Left lung (tissue), 14 donors: ENCODE measurements around the gene NFRKB. TPM values are rescaled to one million over a fixed set of nuclear protein-coding genes. Genes with fewer than 3 reads are reported as not detected.
A peak's percentile ranks its signal among the peaks of the same experiment; 100 is the strongest.

ENCODE experiments used
- ATAC-seq: fragments of 200-7000 bp; cut with Tn5 transposase; one replicate; pipeline ENCODE4 v1.9.1; 2020; ENCODE audit warnings: moderate library complexity
- DNase-seq, 4 donors: peaks; one replicate each; pipeline ENCODE4 v3.0.0-alpha.2; 2013 to 2020
- H3K27ac ChIP-seq, 2 donors: fragments of 200-600 bp; sonication (generic) in 1 of 2; one replicate each; pipeline versions ENCODE4 v1.5.0 to v1.8.0; 2020 to 2021
- H3K27me3 ChIP-seq, 2 donors: fragments of 200-600 bp; sonication (generic) in 1 of 2; one replicate each; pipeline versions ENCODE4 v1.5.0 to v1.8.0; 2020 to 2021
- H3K36me3 ChIP-seq, 2 donors: fragments of 200-600 bp; sonication (generic) in 1 of 2; one replicate each; pipeline versions ENCODE4 v1.5.0 to v1.8.0; 2020 to 2021
- H3K4me1 ChIP-seq, 2 donors: fragments of 200-600 bp; one replicate each; pipeline ENCODE4 v1.8.0; 2021
- H3K4me3 ChIP-seq, 2 donors: fragments of 200-600 bp; sonication (generic) in 1 of 2; one replicate each; pipeline versions ENCODE4 v1.5.0 to v1.8.0; 2020 to 2021; ENCODE audit warnings: mild to moderate bottlenecking in 1 of 2
- H3K9me3 ChIP-seq, 2 donors: fragments of 200-600 bp; sonication (generic) in 1 of 2; one replicate each; pipeline versions ENCODE4 v1.5.0 to v1.8.0; 2020 to 2021
- intact Hi-C, 2 donors: fragments of 100-400 bp; cut with DNase I; formaldehyde crosslinking; loops; one replicate each; pipeline versions ENCODE4 v1.11.2 to v1.14.2; 2022
- long read RNA-seq, 12 donors: library from polyadenylated mRNA in 2 of 12; unstranded in 2 of 12; transcript quantifications; one replicate each; pipeline ENCODE4 v2.0.0 and lab custom pipeline, GENCODE V29; 2019 to 2026
- polyA plus RNA-seq, 6 donors: library from polyadenylated mRNA; unstranded; fragments of 120-200 nt; gene quantifications; one replicate each; pipeline ENCODE4 v1.2.1, GENCODE V29; 2013; ENCODE audit not compliant: insufficient read length in 6 of 6
- total RNA-seq, 2 donors: library from RNA; stranded (reverse); fragmentation: NEBNext Ultra II Directional; extraction: Animal tissue kit (Norgen Biotek cat#: 25700); gene quantifications; one replicate each; pipeline ENCODE4 v1.2.1, GENCODE V29; 2021
- TF ChIP-seq, protein P1 (sequence below), 2 donors: fragments of 200-600 bp; sonication (generic) in 1 of 2; IDR thresholded peaks; one replicate each; pipeline versions ENCODE4 v1.5.0 to v1.8.0; 2021; ENCODE audit warnings: antibody characterized with exemption in 2 of 2
- donor health status: DM: no; HTN: yes; CAD: no.
- donor health status: DM: no; HTN: no; CAD: no.

Gene NFRKB
- 10 to 100 TPM; 21.5 to 26.9 TPM for total RNA-seq
- 10 to 100 TPM; 39.6 to 53.3 (median 44.7) TPM for polyA plus RNA-seq
- long read RNA-seq, donor 1, result 0 reads
- long read RNA-seq, donor 2, partial matches to known transcripts, result 0 of 2 reads
- long read RNA-seq, donor 2, other reads (novel, unspliced or antisense), result 0 of 2 reads
- long read RNA-seq, donor 3, full-length matches to known transcripts, result 1 of 1 reads
- long read RNA-seq, donor 3, partial matches to known transcripts, result 0 of 1 reads
- long read RNA-seq, donor 3, other reads (novel, unspliced or antisense), result 0 of 1 reads
- long read RNA-seq, donor 4, partial matches to known transcripts, result 4 of 13 reads
- long read RNA-seq, donor 4, other reads (novel, unspliced or antisense), result 9 of 13 reads
- long read RNA-seq, donor 5, result 0 reads
- long read RNA-seq, donor 6, result 0 reads
- long read RNA-seq, donor 7, result 0 reads
- long read RNA-seq, donor 8, result 0 reads
- long read RNA-seq, donor 9, result 0 reads
- long read RNA-seq, donor 10, partial matches to known transcripts, result 1 of 6 reads
- long read RNA-seq, donor 10, other reads (novel, unspliced or antisense), result 5 of 6 reads
- long read RNA-seq, donor 11, result 0 reads
- long read RNA-seq, donor 12, result 0 reads

DNA sequence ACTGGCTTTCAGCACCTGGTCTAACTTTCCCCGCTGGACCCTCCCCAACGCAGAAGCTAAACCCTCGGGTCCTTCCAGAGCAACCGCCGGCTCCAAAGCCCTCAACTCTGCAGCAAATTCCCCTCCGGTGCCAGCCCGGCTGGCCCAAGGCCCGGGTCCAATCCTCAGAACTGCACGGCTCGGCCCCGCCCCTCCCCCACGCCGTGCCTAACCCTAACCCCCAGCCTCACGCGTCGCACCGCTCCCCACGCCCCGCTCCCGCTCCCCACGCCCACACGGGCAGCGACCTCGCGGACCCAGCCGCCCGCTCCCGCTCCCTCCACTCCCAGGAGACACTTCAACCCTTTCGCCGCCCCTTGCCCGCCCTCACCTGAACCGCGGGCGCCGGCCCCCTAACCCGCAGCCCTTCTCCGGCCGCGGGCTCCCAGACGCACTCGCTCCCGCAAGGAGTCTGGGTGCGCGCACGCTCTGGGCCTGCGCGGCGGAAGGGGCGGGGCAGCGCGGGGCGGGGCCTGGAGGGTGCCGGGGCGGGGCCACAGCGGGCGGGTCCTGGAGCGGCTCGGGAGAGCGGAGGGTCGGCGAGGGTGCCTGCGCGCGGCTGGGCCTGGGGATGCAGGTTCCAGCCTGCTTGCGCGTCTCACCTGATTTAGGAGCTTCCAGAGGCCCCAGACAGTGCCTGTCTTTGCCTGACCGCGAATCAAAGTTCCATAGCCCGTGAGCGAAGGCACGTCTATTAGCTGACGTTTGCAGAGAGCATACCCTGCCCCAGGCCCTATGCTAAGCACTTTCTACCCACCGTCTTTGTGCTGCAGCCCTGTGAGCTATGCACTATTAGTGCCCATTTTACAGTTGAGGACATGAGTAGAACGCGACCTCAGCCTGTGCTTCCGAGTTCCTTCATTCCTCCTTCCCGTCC lies at the start of gene NFRKB:
Gene NFRKB (minus strand): TSS at position 453 of the 916 bp plus-strand sequence. CDS start 2,729 bp downstream, outside the sequence.
- Histone ChIP-seq H3K4me1 (peaks cover 8 to 23% of the 10 kb centered on the region in 2 donors), H3K27ac (peak within 1 kb of the TSS; percentile 68 to 73), H3K27me3 (no peaks in the 10 kb centered on the region), H3K4me3 (peak within 1 kb of the TSS; percentile 73 to 83), H3K36me3 (peaks cover 0 to 31% of the 10 kb centered on the region in 2 donors), H3K9me3 (no peaks in the 10 kb centered on the region)
- intact Hi-C loops, result no loop called here
- ATAC-seq (peak; percentile 100), DNase-seq (peak; percentile 78 to 99 (median 87))
- TF ChIP-seq, protein P1, sequence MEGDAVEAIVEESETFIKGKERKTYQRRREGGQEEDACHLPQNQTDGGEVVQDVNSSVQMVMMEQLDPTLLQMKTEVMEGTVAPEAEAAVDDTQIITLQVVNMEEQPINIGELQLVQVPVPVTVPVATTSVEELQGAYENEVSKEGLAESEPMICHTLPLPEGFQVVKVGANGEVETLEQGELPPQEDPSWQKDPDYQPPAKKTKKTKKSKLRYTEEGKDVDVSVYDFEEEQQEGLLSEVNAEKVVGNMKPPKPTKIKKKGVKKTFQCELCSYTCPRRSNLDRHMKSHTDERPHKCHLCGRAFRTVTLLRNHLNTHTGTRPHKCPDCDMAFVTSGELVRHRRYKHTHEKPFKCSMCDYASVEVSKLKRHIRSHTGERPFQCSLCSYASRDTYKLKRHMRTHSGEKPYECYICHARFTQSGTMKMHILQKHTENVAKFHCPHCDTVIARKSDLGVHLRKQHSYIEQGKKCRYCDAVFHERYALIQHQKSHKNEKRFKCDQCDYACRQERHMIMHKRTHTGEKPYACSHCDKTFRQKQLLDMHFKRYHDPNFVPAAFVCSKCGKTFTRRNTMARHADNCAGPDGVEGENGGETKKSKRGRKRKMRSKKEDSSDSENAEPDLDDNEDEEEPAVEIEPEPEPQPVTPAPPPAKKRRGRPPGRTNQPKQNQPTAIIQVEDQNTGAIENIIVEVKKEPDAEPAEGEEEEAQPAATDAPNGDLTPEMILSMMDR (IDR thresholded peaks at IDR 0.05), result no peak

DNA sequence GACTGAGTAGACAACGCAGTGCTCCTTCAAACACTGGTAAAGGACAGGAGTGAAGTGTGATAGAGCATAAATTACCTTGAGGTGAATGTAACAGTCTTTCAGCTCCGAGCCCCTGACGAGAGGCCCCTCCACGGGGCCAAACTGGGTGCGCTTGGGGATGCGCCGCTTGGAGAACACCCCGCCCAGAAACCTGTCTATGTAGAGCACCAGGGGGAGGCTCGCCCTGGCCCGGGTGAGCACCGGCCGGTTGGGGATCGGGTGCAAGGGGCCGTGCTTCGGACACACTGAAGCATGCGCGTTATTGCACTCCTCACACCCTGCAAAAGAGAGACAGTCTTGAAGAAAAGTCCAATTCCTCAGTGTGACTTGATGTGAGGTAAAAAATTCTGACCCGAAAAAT lies 49.3 kb upstream of the NFRKB start:
- TF ChIP-seq, protein P1 (IDR thresholded peaks at IDR 0.05), result no peak
- H3K27me3 ChIP-seq, result no peaks in the 10 kb centered on the region
- no peak for ATAC-seq
- peaks cover 0 to 7% of the 10 kb centered on the region in 2 donors for H3K4me1 ChIP-seq
- H3K4me3 ChIP-seq, result no peak overlapping the region
- intact Hi-C loops, result no loop called here
- H3K36me3 ChIP-seq, result peaks cover 0 to 53% of the 10 kb centered on the region in 2 donors
- H3K27ac ChIP-seq, result no peak overlapping the region
- no peaks in the 10 kb centered on the region for H3K9me3 ChIP-seq
- DNase-seq, result no peak

DNA sequence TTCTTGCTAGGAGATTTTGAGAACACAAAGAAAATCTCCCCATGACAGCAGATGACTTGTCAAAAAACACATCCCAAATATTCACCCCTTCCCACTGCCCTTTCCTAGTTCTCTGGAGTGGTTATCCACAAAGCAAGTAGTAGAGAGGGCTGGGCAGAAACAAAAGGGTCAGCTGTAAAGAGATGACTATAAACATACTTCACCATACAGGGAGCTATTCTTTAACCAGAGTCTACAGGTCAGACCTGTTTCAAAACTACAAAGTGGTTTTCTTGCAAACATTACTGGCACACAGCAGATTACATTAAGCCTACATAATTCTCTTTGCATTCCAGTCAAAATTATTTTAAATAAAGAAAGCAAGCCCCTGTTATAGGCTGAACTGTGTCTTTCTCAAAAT lies 47.7 kb upstream of the NFRKB start:
- Histone ChIP-seq H3K36me3 (peaks cover 0 to 57% of the 10 kb centered on the region in 2 donors), H3K9me3 (no peaks in the 10 kb centered on the region), H3K4me1 (no peaks in the 10 kb centered on the region), H3K4me3 (no peak overlapping the region), H3K27ac (no peak overlapping the region), H3K27me3 (no peaks in the 10 kb centered on the region)
- ATAC-seq (peak; percentile 73), DNase-seq (peak in 1 of 4 donors; percentile 54)
- TF ChIP-seq, protein P1 (IDR thresholded peaks at IDR 0.05), result no peak
- intact Hi-C loops, result no loop called here

DNA sequence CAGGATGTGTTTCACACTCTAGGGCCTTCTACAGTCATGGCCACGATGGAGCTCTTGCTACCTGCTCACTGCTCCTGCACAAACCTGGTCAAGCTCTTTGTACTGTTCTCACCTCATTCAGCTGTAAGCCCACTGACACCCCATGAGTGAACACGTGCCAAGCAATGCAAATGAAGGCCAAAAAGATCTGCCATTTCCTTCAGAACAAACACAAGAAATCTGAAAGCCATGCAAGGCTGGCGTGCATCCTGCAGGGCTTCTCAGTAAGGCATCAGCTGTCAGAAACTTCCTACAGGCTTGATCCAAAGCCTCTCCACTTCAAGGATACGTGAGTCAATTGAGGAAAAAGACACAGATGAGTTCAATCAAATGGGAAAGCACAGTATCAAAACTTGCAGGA lies 44.1 kb upstream of the NFRKB start:
- Histone ChIP-seq H3K27ac (no peak overlapping the region), H3K27me3 (no peaks in the 10 kb centered on the region), H3K4me1 (no peaks in the 10 kb centered on the region), H3K4me3 (no peak overlapping the region), H3K36me3 (peaks cover 0 to 34% of the 10 kb centered on the region in 2 donors), H3K9me3 (no peaks in the 10 kb centered on the region)
- ATAC-seq (no peak), DNase-seq (no peak)
- TF ChIP-seq, protein P1 (IDR thresholded peaks at IDR 0.05), result no peak
- intact Hi-C loops, result no loop called here
